HCT116 (cell line): ENCODE measurements around the gene TEDC2. TPM values are rescaled to one million over a fixed set of nuclear protein-coding genes. Genes with fewer than 3 reads are reported as not detected.

Experiments used
- ATAC-seq: fragments of 200-7000 bp; cut with Tn5 transposase; 2 replicates; pipeline ENCODE4 v1.9.1; 2020; ENCODE audit warnings: mild to moderate bottlenecking, moderate library complexity
- BruUV-seq: library from RNA; stranded (reverse); fragments of 400-500 nt; replicated peaks from 2 replicates; lab custom pipeline; 2021; lab: Mats Ljungman, UMichigan
- CTCF ChIA-PET: fragments of 300-600 bp; sonication (Branson Sonifier 250); formaldehyde crosslinking; loops from one replicate; lab custom pipeline; 2021; ENCODE audit warnings: antibody characterized with exemption; lab: Charles Lee
- POLR2A ChIA-PET: fragments of 300-600, 350-600 bp; sonication (Branson Sonifier 250); formaldehyde crosslinking; loops from one replicate; lab custom pipeline; 2021; ENCODE audit warnings: antibody characterized with exemption; lab: Charles Lee
- RAD21 ChIA-PET, 2 experiments: fragments of 300-600 bp; sonication (Branson Sonifier 250); formaldehyde crosslinking; loops; one replicate each; lab custom pipeline; 2023; ENCODE audit warnings: low total read pairs in 2 of 2; ENCODE audit not compliant: uncharacterized antibody in 2 of 2, unreplicated experiment in 2 of 2, low non-redundant PET in 1 of 2; lab: Charles Lee
- DNase-seq: peaks from one replicate; pipeline ENCODE4 v3.0.0-alpha.2; 2010; ENCODE audit warnings: low read depth, low spot score
- H2AFZ ChIP-seq: fragments of 200-600 bp; shearing (Covaris generic), sonication (generic); 2 replicates; pipeline ENCODE4 v1.6.1; 2017; ENCODE audit warnings: low read depth, mixed run types, mixed read lengths, antibody characterized with exemption, low read length; ENCODE audit not compliant: poor library complexity, severe bottlenecking
- H3K27ac ChIP-seq: 2 replicates; pipeline ENCODE4 v1.5.1; 2012; ENCODE audit warnings: low read depth, low read length
- H3K27me3 ChIP-seq: fragments of 200-600 bp; sonication (generic); 2 replicates; pipeline ENCODE4 v1.6.1; 2016; ENCODE audit warnings: mixed run types, low read length, mixed read lengths; ENCODE audit not compliant: insufficient read depth
- H3K36me3 ChIP-seq, 2 experiments: fragments of 200-500 bp in 1 of 2; fragments of 200-600 bp in 1 of 2; sonication (Bioruptor generic) in 1 of 2; sonication (generic) in 1 of 2; 2 replicates each; pipeline versions ENCODE4 v1.5.1 to v1.6.1; 2014 to 2016; ENCODE audit warnings: low read length in 2 of 2, inconsistent platforms in 1 of 2, mixed read lengths in 1 of 2, mixed run types in 1 of 2; ENCODE audit not compliant: insufficient read depth in 2 of 2, control insufficient read depth in 1 of 2
- H3K4me1 ChIP-seq, 2 experiments: fragments of 200-600 bp in 1 of 2; sonication (generic) in 1 of 2; 2 replicates each; pipeline versions ENCODE4 v1.5.1 to v1.6.1; 2012 to 2017; ENCODE audit warnings: low read length in 2 of 2, inconsistent platforms in 1 of 2, mild to moderate bottlenecking in 1 of 2, mixed read lengths in 1 of 2, mixed run types in 1 of 2, moderate library complexity in 1 of 2; ENCODE audit not compliant: insufficient read depth in 2 of 2, control insufficient read depth in 1 of 2
- H3K4me2 ChIP-seq: fragments of 200-600 bp; sonication (generic); 2 replicates; pipeline ENCODE4 v1.6.1; 2017; ENCODE audit warnings: mixed run types, low read length, mixed read lengths
- H3K4me3 ChIP-seq, 2 experiments: fragments of 200-600 bp in 1 of 2; sonication (generic) in 1 of 2; replicated peaks in 1 of 2; 2 replicates each; pipeline ENCODE4 v1.5.1; 2011 to 2016; ENCODE audit warnings: low read length in 2 of 2, control low read depth in 1 of 2, low read depth in 1 of 2, mild to moderate bottlenecking in 1 of 2, mixed read lengths in 1 of 2, mixed run types in 1 of 2
- H3K79me2 ChIP-seq: fragments of 200-600 bp; sonication (generic); 2 replicates; pipeline ENCODE4 v1.6.1; 2017; ENCODE audit warnings: mild to moderate bottlenecking, mixed run types, low read length, moderate library complexity, mixed read lengths; ENCODE audit not compliant: insufficient read depth
- H3K9ac ChIP-seq: fragments of 200-600 bp; sonication (generic); 2 replicates; pipeline ENCODE4 v1.6.1; 2016; ENCODE audit warnings: low read length, mixed read lengths
- H3K9me2 ChIP-seq: fragments of 200-600 bp; sonication (generic), shearing (Covaris generic); 2 replicates; pipeline ENCODE4 v1.6.1; 2017; ENCODE audit warnings: mixed run types, mild to moderate bottlenecking, moderate library complexity; ENCODE audit not compliant: insufficient read depth
- H3K9me3 ChIP-seq, 2 experiments: fragments of 200-500 bp in 1 of 2; fragments of 200-600 bp in 1 of 2; sonication (Bioruptor generic) in 1 of 2; sonication (generic) in 1 of 2; 2 replicates each; pipeline ENCODE4 v1.6.1; 2014 to 2017; ENCODE audit warnings: low read length in 2 of 2, mixed read lengths in 2 of 2, inconsistent platforms in 1 of 2, low read depth in 1 of 2, mild to moderate bottlenecking in 1 of 2, mixed run types in 1 of 2, moderate library complexity in 1 of 2; ENCODE audit not compliant: control insufficient read depth in 1 of 2, insufficient read depth in 1 of 2
- H4K20me1 ChIP-seq: fragments of 200-600 bp; sonication (generic), shearing (Covaris generic); 2 replicates; pipeline ENCODE4 v1.6.1; 2017; ENCODE audit warnings: mixed run types, mild to moderate bottlenecking, moderate library complexity; ENCODE audit not compliant: insufficient read depth
- CBX3 ChIP-seq: IDR thresholded peaks from 2 replicates; pipeline ENCODE4 v1.6.1; 2012; ENCODE audit warnings: low read depth
- CEBPB ChIP-seq: IDR thresholded peaks from 2 replicates; pipeline ENCODE4 v1.6.1; 2012; ENCODE audit warnings: low read depth
- CTCF ChIP-seq, 3 experiments: fragments of 200-600 bp in 1 of 3; sonication (generic) in 1 of 3; IDR thresholded peaks in 2 of 3; conservative IDR thresholded peaks in 1 of 3; 2 replicates each; pipeline ENCODE4 v1.5.1; 2012 to 2017; ENCODE audit warnings: low read depth in 2 of 3, low read length in 2 of 3, antibody characterized with exemption in 1 of 3, borderline replicate concordance in 1 of 3, control low read depth in 1 of 3, mild to moderate bottlenecking in 1 of 3, mixed read lengths in 1 of 3, mixed run types in 1 of 3, moderate library complexity in 1 of 3; ENCODE audit not compliant: insufficient read depth in 1 of 3
- ELF1 ChIP-seq: IDR thresholded peaks from 2 replicates; pipeline ENCODE4 v1.6.1; 2012; ENCODE audit warnings: low read depth, borderline replicate concordance
- EZH2 ChIP-seq: fragments of 200-600 bp; sonication (generic); IDR thresholded peaks from 2 replicates; pipeline ENCODE4 v1.6.1; 2017; ENCODE audit warnings: antibody characterized with exemption, mixed run types
- EZH2phosphoT487 ChIP-seq: fragments of 200-600 bp; IDR thresholded peaks from 2 replicates; pipeline ENCODE4 v1.6.1; 2018; ENCODE audit warnings: antibody characterized with exemption, borderline replicate concordance
- FOSL1 ChIP-seq: IDR thresholded peaks from 2 replicates; pipeline ENCODE4 v1.6.1; 2012; ENCODE audit warnings: low read depth
- MAX ChIP-seq: IDR thresholded peaks from 2 replicates; pipeline ENCODE4 v1.6.1; 2012
- POLR2A ChIP-seq: IDR thresholded peaks from 2 replicates; pipeline ENCODE4 v1.7.0; 2011; ENCODE audit warnings: borderline replicate concordance; ENCODE audit not compliant: insufficient read depth, insufficient read length; ENCODE audit errors: extremely low read depth
- POLR2AphosphoS5 ChIP-seq: IDR thresholded peaks from 2 replicates; pipeline ENCODE4 v1.6.1; 2011; ENCODE audit warnings: mild to moderate bottlenecking, low read depth, low read length, moderate library complexity
- SIN3A ChIP-seq: IDR thresholded peaks from 2 replicates; pipeline ENCODE4 v1.6.1; 2012; ENCODE audit warnings: low read depth
- SP1 ChIP-seq: IDR thresholded peaks from 2 replicates; pipeline ENCODE4 v1.6.1; 2012; ENCODE audit warnings: low read depth
- SRF ChIP-seq: IDR thresholded peaks from 2 replicates; pipeline ENCODE4 v1.6.1; 2012; ENCODE audit warnings: low read depth
- YY1 ChIP-seq: IDR thresholded peaks from 2 replicates; pipeline ENCODE4 v1.6.1; 2011; ENCODE audit warnings: low read length, low read depth, moderate library complexity, mild to moderate bottlenecking; ENCODE audit not compliant: insufficient replicate concordance; ENCODE audit errors: extremely low read depth
- ZFX ChIP-seq: fragments of 450-650 bp; IDR thresholded peaks from 2 replicates; pipeline ENCODE4 v1.6.1; 2017
- ZNF274 ChIP-seq: fragments of 200-500 bp; sonication (Bioruptor generic); IDR thresholded peaks from 2 replicates; pipeline ENCODE4 v1.6.1; 2014; ENCODE audit warnings: mild to moderate bottlenecking, low read depth, low read length, inconsistent platforms
- intact Hi-C: fragments of 100-400 bp; cut with micrococcal nuclease; formaldehyde crosslinking; loops from 2 replicates; pipeline ENCODE4 v1.10.0; 2022
- total RNA-seq: library from RNA; stranded (reverse); gene quantifications from one replicate; pipeline ENCODE4 v1.2.1, GENCODE V29; 2021; ENCODE audit not compliant: unreplicated experiment
- TF ChIP-seq, protein P1 (sequence below): IDR thresholded peaks from 2 replicates; pipeline ENCODE4 v1.6.1; 2012
- TF ChIP-seq, protein P2 (sequence below): IDR thresholded peaks from 2 replicates; pipeline ENCODE4 v1.6.1; 2011; ENCODE audit warnings: mild to moderate bottlenecking, low read length, moderate library complexity; ENCODE audit not compliant: insufficient replicate concordance; ENCODE audit errors: extremely low read depth

Gene TEDC2
- total RNA-seq, 1 experiment from 2014 or later, result 26.5 TPM

- Histone ChIP-seq H3K79me2 (peaks cover 37% of the 10 kb centered on the region; the same call in 1 of the 2 replicates), H4K20me1 (no peaks in the 10 kb centered on the region), H3K4me3 (no peak overlapping the region), H3K27ac (no peak overlapping the region), H3K4me2 (no peak overlapping the region), H3K4me1 (peaks cover 3 to 6% of the 10 kb centered on the region in 2 experiments), H3K9me2 (no peaks in the 10 kb centered on the region), H3K36me3 (no peaks in the 10 kb centered on the region), H3K27me3 (no peaks in the 10 kb centered on the region), H2AFZ (no peak overlapping the region), H3K9ac (no peak overlapping the region), H3K9me3 (no peaks in the 10 kb centered on the region)
- BruUV-seq, result no TSS peak
- RAD21 ChIA-PET, result no interaction called here
- TF ChIP-seq POLR2AphosphoS5, result no peak
- no peak for TF ChIP-seq SP1
- TF ChIP-seq CBX3, result no peak
- TF ChIP-seq, protein P1, sequence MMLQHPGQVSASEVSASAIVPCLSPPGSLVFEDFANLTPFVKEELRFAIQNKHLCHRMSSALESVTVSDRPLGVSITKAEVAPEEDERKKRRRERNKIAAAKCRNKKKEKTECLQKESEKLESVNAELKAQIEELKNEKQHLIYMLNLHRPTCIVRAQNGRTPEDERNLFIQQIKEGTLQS, result no peak
- no peak for TF ChIP-seq CEBPB
- TF ChIP-seq ZFX, result no peak
- intact Hi-C loops, result no loop called here
- POLR2A ChIA-PET, result no interaction called here
- no peak for DNase-seq
- no peak for ATAC-seq
- CTCF ChIA-PET, result no interaction called here
Measured at GRCh38 chr16:2480948-2481347, 21.0 kb downstream of the TEDC2 start.

DNA sequence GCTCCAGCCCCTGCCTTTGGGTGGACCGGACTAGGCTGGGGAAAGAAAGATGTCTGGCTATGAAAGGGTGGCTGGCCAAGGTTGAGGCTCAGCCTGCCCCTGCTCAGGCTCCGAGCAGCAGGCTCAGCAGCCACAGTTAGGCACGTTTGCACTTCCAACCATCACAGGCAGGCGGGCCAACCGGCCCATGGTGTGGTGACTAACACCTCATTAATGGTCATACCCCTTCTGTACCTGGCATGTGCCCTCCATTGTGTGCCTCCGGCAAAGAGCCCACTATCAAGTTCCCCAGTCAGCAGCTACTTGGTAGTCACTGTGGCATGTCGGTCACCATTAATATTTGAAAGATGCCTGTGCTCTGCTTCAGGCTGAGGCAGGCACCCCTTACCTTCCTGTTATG, 21.8 kb downstream of the TEDC2 start:
- intact Hi-C loops, result no loop called here
- DNase-seq, result no peak
- no peaks in the 10 kb centered on the region for H3K36me3 ChIP-seq
- ATAC-seq, result no peak
- H3K9me2 ChIP-seq, result no peaks in the 10 kb centered on the region
- H3K79me2 ChIP-seq, result peaks cover 30% of the 10 kb centered on the region; the same call in 1 of the 2 replicates
- H3K4me3 ChIP-seq, result no peak overlapping the region
- CTCF ChIA-PET, result no interaction called here
- H2AFZ ChIP-seq, result no peak overlapping the region
- POLR2A ChIA-PET, result no interaction called here
- H3K27me3 ChIP-seq, result no peaks in the 10 kb centered on the region
- H4K20me1 ChIP-seq, result no peaks in the 10 kb centered on the region
- no TSS peak for BruUV-seq
- H3K9ac ChIP-seq, result no peak overlapping the region
- RAD21 ChIA-PET, result no interaction called here
- H3K4me2 ChIP-seq, result no peak overlapping the region
- H3K9me3 ChIP-seq, result no peaks in the 10 kb centered on the region
- H3K27ac ChIP-seq, result no peak overlapping the region
- H3K4me1 ChIP-seq, result no peaks in the 10 kb centered on the region
- TF ChIP-seq YY1, result no peak
- TF ChIP-seq ZNF274, result no peak
- TF ChIP-seq SRF, result no peak
- TF ChIP-seq, protein P1, result no peak
- no peak for TF ChIP-seq MAX
- no peak for TF ChIP-seq CTCF (IDR thresholded peaks at IDR 0.05 in 2 of 3, conservative IDR thresholded peaks at IDR 0.05 in 1 of 3; ENCODE audit: borderline replicate concordance in 1 of 3, insufficient read depth in 1 of 3, low read depth in 2 of 3, low read length in 2 of 3)
- no peak for TF ChIP-seq EZH2phosphoT487
- TF ChIP-seq FOSL1, result no peak
- no peak for TF ChIP-seq POLR2AphosphoS5
- TF ChIP-seq, protein P2, sequence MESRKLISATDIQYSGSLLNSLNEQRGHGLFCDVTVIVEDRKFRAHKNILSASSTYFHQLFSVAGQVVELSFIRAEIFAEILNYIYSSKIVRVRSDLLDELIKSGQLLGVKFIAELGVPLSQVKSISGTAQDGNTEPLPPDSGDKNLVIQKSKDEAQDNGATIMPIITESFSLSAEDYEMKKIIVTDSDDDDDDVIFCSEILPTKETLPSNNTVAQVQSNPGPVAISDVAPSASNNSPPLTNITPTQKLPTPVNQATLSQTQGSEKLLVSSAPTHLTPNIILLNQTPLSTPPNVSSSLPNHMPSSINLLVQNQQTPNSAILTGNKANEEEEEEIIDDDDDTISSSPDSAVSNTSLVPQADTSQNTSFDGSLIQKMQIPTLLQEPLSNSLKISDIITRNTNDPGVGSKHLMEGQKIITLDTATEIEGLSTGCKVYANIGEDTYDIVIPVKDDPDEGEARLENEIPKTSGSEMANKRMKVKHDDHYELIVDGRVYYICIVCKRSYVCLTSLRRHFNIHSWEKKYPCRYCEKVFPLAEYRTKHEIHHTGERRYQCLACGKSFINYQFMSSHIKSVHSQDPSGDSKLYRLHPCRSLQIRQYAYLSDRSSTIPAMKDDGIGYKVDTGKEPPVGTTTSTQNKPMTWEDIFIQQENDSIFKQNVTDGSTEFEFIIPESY, result no peak
- TF ChIP-seq EZH2, result no peak
- no peak for TF ChIP-seq ELF1
- no peak for TF ChIP-seq SIN3A
- TF ChIP-seq POLR2A, result no peak
